ENCODE data around the gene GRIK4. TPM values are rescaled to one million over a fixed set of nuclear protein-coding genes. Genes with fewer than 3 reads are reported as not detected.

GRIK4 gene
- total and polyA plus RNA-seq, 9 of the 15 experiments (the other 6 are each of a cell fraction or from before 2014, with no cell fraction given), result not detected

- TF ChIP-seq, protein P1, sequence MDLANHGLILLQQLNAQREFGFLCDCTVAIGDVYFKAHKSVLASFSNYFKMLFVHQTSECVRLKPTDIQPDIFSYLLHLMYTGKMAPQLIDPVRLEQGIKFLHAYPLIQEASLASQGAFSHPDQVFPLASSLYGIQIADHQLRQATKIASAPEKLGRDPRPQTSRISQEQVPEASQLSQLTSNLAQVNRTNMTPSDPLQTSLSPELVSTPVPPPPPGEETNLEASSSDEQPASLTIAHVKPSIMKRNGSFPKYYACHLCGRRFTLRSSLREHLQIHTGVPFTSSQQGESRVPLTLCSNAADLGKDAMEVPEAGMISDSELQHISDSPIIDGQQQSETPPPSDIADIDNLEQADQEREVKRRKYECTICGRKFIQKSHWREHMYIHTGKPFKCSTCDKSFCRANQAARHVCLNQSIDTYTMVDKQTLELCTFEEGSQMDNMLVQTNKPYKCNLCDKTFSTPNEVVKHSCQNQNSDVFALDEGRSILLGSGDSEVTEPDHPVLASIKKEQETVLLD (IDR thresholded peaks at IDR 0.05), result peak; percentile 68
- no peak for TF ChIP-seq ASH1L (IDR thresholded peaks at IDR 0.05; ENCODE audit: borderline replicate concordance, low read depth, partially characterized antibody)
- no peak for TF ChIP-seq BCL6 (CRISPR knock-in tag; IDR thresholded peaks at IDR 0.05)
- no peak for TF ChIP-seq ZFPM2 (CRISPR knock-in tag; IDR thresholded peaks at IDR 0.05)
- no peak for TF ChIP-seq ZNF561 (CRISPR knock-in tag; conservative IDR thresholded peaks at IDR 0.05)
- TF ChIP-seq, protein P2, sequence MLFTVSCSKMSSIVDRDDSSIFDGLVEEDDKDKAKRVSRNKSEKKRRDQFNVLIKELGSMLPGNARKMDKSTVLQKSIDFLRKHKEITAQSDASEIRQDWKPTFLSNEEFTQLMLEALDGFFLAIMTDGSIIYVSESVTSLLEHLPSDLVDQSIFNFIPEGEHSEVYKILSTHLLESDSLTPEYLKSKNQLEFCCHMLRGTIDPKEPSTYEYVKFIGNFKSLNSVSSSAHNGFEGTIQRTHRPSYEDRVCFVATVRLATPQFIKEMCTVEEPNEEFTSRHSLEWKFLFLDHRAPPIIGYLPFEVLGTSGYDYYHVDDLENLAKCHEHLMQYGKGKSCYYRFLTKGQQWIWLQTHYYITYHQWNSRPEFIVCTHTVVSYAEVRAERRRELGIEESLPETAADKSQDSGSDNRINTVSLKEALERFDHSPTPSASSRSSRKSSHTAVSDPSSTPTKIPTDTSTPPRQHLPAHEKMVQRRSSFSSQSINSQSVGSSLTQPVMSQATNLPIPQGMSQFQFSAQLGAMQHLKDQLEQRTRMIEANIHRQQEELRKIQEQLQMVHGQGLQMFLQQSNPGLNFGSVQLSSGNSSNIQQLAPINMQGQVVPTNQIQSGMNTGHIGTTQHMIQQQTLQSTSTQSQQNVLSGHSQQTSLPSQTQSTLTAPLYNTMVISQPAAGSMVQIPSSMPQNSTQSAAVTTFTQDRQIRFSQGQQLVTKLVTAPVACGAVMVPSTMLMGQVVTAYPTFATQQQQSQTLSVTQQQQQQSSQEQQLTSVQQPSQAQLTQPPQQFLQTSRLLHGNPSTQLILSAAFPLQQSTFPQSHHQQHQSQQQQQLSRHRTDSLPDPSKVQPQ (CRISPR knock-in tag; IDR thresholded peaks at IDR 0.05; ENCODE audit: borderline replicate concordance), result peak; percentile 69; the same call in 1 of the 2 replicates
- TF ChIP-seq DNMT1 (IDR thresholded peaks at IDR 0.05), result no peak
- TF ChIP-seq MTA2 (IDR thresholded peaks at IDR 0.05; ENCODE audit: low read depth), result no peak
- no peak for TF ChIP-seq MYBL2 (IDR thresholded peaks at IDR 0.05; ENCODE audit: low read depth)
- no peak for TF ChIP-seq MYBL2 (CRISPR knock-in tag; IDR thresholded peaks at IDR 0.05; ENCODE audit: borderline replicate concordance)
- no peak for TF ChIP-seq ETS2 (tag; IDR thresholded peaks at IDR 0.05; ENCODE audit: borderline replicate concordance, poor library complexity, severe bottlenecking)
- TF ChIP-seq DACH1 (IDR thresholded peaks at IDR 0.05; ENCODE audit: partially characterized antibody), result no peak
- TF ChIP-seq CREM (IDR thresholded peaks at IDR 0.05; ENCODE audit: low read depth), result peak; percentile 83
- no peak for TF ChIP-seq C11orf30 (IDR thresholded peaks at IDR 0.05; ENCODE audit: low read depth)
- no peak for TF ChIP-seq CCAR2 (IDR thresholded peaks at IDR 0.05; ENCODE audit: low read depth, low read length)
- TF ChIP-seq POLR2A (conservative IDR thresholded peaks at IDR 0.05), result peak; percentile 57; the same call in 1 of the 2 replicates
- TF ChIP-seq CHCHD3 (CRISPR knock-in tag; IDR thresholded peaks at IDR 0.05), result no peak
- TF ChIP-seq E2F6 (IDR thresholded peaks at IDR 0.05; ENCODE audit: borderline replicate concordance in 1 of 2, extremely low read depth in 1 of 2, insufficient read depth in 1 of 2, insufficient read length in 1 of 2, low read depth in 1 of 2, low read length in 1 of 2, poor library complexity in 1 of 2, severe bottlenecking in 1 of 2), result peak; percentile 76 to 87
- peak; percentile 58; the same call in 1 of the 2 replicates for TF ChIP-seq HCFC1 (IDR thresholded peaks at IDR 0.05; ENCODE audit: low read depth, low read length)
- TF ChIP-seq PTBP1 (IDR thresholded peaks at IDR 0.05; ENCODE audit: low read depth, low read length), result no peak
- TF ChIP-seq, protein P3, sequence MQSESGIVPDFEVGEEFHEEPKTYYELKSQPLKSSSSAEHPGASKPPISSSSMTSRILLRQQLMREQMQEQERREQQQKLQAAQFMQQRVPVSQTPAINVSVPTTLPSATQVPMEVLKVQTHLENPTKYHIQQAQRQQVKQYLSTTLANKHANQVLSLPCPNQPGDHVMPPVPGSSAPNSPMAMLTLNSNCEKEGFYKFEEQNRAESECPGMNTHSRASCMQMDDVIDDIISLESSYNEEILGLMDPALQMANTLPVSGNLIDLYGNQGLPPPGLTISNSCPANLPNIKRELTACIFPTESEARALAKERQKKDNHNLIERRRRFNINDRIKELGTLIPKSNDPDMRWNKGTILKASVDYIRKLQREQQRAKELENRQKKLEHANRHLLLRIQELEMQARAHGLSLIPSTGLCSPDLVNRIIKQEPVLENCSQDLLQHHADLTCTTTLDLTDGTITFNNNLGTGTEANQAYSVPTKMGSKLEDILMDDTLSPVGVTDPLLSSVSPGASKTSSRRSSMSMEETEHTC (IDR thresholded peaks at IDR 0.05), result peak; percentile 47; the same call in 1 of the 2 replicates
- TF ChIP-seq U2AF1 (optimal IDR thresholded peaks at IDR 0.05; ENCODE audit: low read depth, low read length), result no peak
These were observed 512.6 kb downstream of the GRIK4 start, which contains the start of gene TBCEL (continued) for GRCh38 chr11:121023848-121024751.

Measured in K562 (cell line).